HepG2 (cell line): ENCODE measurements around the gene SBK1. TPM values are rescaled to one million over a fixed set of nuclear protein-coding genes. Genes with fewer than 3 reads are reported as not detected.
A peak's percentile ranks its signal among the peaks of the same experiment; 100 is the strongest.

ENCODE experiments used
- KMT2B ChIP-seq: IDR thresholded peaks from 2 replicates; pipeline ENCODE4 v1.6.1; 2016; ENCODE audit warnings: missing genetic modification reagents, missing compliant biosample characterization
- PLRG1 ChIP-seq: fragments of 450-650 bp; conservative IDR thresholded peaks from 2 replicates; pipeline ENCODE4 v1.6.1; 2016
- RARG ChIP-seq: sonication (generic); formaldehyde crosslinking; IDR thresholded peaks from 2 replicates; pipeline ENCODE4 v1.4.0; 2020; ENCODE audit warnings: low read depth, mild to moderate bottlenecking, missing genetic modification reagents
- ZNF10 ChIP-seq: sonication (generic); formaldehyde crosslinking; IDR thresholded peaks from 2 replicates; pipeline ENCODE4 v1.4.0; 2020; ENCODE audit warnings: mild to moderate bottlenecking, low read depth, missing genetic modification reagents, borderline replicate concordance
- ZNF3 ChIP-seq: IDR thresholded peaks from 2 replicates; pipeline ENCODE4 v1.7.0; 2017; ENCODE audit warnings: inconsistent platforms
- ZNF766 ChIP-seq: sonication (generic); formaldehyde crosslinking; IDR thresholded peaks from 2 replicates; pipeline ENCODE4 v1.5.0; 2020; ENCODE audit warnings: missing genetic modification reagents, borderline replicate concordance
- ZSCAN30 ChIP-seq: sonication (generic); formaldehyde crosslinking; IDR thresholded peaks from 2 replicates; pipeline ENCODE4 v1.5.0; 2020; ENCODE audit warnings: mild to moderate bottlenecking, missing genetic modification reagents
- polyA plus RNA-seq, 8 experiments: library from polyadenylated mRNA; depleted of rRNA in 3 of 8; stranded (reverse) in 7 of 8; unstranded in 1 of 8; fragments of >200 nt; fragmentation: Illumina TruSeq in 4 of 8; extraction: Trizol in 4 of 8; gene quantifications; 2 replicates each; pipeline versions ENCODE4 v1.2.1 to v1.2.3, GENCODE V29; 2011 to 2016; ENCODE audit warnings: low read depth in 4 of 8, missing spikeins in 1 of 8, mixed read lengths in 1 of 8; ENCODE audit not compliant: insufficient read depth in 1 of 8
- total RNA-seq, 5 experiments: library from RNA; depleted of rRNA; stranded (reverse); fragments of >200 nt; fragmentation: Illumina TruSeq; extraction: Trizol; gene quantifications; 2 replicates each; pipeline ENCODE4 v1.2.3, GENCODE V29; 2016; ENCODE audit warnings: low read depth in 1 of 5
- TF ChIP-seq, protein P1 (sequence below): sonication (generic); formaldehyde crosslinking; conservative IDR thresholded peaks from 2 replicates; pipeline ENCODE4 v1.8.0; 2022; ENCODE audit warnings: low read depth, missing genetic modification reagents
- TF ChIP-seq, protein P2 (sequence below): sonication (generic); formaldehyde crosslinking; conservative IDR thresholded peaks from 2 replicates; pipeline ENCODE4 v1.4.0; 2020; ENCODE audit warnings: missing genetic modification reagents
- TF ChIP-seq, protein P3 (sequence below): sonication (generic); formaldehyde crosslinking; IDR thresholded peaks from 2 replicates; pipeline ENCODE4 v1.9.0; 2021; ENCODE audit warnings: missing genetic modification reagents, borderline replicate concordance
- TF ChIP-seq, protein P4 (sequence below): sonication (generic); formaldehyde crosslinking; conservative IDR thresholded peaks from 2 replicates; pipeline ENCODE4 v1.4.0; 2020; ENCODE audit warnings: mild to moderate bottlenecking, missing genetic modification reagents, moderate library complexity
- TF ChIP-seq, protein P5 (sequence below): sonication (generic); formaldehyde crosslinking; IDR thresholded peaks from 2 replicates; pipeline ENCODE4 v1.5.1; 2020; ENCODE audit warnings: missing genetic modification reagents, mild to moderate bottlenecking, borderline replicate concordance
- TF ChIP-seq, protein P6 (sequence below): sonication (generic); formaldehyde crosslinking; IDR thresholded peaks from 2 replicates; pipeline ENCODE4 v1.4.0; 2020; ENCODE audit warnings: missing genetic modification reagents
- TF ChIP-seq, protein P7 (sequence below): sonication (generic); formaldehyde crosslinking; IDR thresholded peaks from 2 replicates; pipeline ENCODE4 v1.4.0; 2020; ENCODE audit warnings: missing genetic modification reagents

Gene SBK1
- total and polyA plus RNA-seq, 2 of the 13 experiments (the other 11 are each of a cell fraction or from before 2014, with no cell fraction given), result 0.15 to 0.17 TPM

DNA sequence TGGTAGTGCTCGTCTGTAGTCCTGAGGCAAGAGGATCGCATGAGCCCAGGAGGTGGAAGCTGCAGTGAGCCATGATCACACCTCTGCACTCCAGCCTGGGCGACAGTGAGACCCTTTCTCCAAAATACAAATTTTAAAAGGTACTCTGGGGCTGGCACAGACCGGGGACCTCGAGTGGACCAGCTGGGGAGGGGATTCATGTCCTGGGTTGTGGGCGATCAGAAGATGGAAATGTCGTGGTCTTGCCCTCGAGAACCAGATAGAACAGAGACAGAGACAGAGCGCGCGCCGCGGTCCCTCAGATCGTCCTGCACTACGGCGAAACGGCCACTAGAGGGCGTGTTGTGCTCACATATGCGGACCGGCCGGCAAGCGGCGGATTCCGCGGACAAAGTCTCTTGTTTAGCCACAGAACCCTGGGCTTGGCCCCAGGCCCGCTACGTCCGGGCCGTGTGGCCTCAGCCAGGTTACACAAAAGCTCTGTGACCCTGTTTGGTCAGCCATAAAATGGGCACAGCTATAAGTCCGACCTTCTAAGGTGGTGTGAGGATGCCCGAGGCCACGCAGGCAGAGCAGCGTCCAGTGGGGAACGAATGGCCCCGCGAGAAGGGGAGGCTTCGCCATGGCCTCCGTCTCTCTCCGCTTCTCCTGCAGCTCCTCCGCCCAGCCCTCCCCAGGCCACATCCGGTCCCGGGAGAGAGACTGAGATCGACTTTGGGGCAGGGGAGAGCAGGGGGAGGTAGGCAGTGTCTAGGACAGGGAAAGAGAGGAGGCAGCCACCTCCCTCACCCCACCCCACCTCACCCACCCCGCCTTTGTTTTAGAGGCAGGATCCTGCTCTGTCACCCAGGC lies 14.6 kb upstream of the SBK1 start (continued):
- TF ChIP-seq, protein P1, sequence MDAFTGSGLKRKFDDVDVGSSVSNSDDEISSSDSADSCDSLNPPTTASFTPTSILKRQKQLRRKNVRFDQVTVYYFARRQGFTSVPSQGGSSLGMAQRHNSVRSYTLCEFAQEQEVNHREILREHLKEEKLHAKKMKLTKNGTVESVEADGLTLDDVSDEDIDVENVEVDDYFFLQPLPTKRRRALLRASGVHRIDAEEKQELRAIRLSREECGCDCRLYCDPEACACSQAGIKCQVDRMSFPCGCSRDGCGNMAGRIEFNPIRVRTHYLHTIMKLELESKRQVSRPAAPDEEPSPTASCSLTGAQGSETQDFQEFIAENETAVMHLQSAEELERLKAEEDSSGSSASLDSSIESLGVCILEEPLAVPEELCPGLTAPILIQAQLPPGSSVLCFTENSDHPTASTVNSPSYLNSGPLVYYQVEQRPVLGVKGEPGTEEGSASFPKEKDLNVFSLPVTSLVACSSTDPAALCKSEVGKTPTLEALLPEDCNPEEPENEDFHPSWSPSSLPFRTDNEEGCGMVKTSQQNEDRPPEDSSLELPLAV, result no peak
- no peak for TF ChIP-seq RARG (CRISPR knock-in tag)
- TF ChIP-seq, protein P2, sequence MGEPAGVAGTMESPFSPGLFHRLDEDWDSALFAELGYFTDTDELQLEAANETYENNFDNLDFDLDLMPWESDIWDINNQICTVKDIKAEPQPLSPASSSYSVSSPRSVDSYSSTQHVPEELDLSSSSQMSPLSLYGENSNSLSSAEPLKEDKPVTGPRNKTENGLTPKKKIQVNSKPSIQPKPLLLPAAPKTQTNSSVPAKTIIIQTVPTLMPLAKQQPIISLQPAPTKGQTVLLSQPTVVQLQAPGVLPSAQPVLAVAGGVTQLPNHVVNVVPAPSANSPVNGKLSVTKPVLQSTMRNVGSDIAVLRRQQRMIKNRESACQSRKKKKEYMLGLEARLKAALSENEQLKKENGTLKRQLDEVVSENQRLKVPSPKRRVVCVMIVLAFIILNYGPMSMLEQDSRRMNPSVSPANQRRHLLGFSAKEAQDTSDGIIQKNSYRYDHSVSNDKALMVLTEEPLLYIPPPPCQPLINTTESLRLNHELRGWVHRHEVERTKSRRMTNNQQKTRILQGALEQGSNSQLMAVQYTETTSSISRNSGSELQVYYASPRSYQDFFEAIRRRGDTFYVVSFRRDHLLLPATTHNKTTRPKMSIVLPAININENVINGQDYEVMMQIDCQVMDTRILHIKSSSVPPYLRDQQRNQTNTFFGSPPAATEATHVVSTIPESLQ (CRISPR knock-in tag), result no peak
- TF ChIP-seq, protein P3, sequence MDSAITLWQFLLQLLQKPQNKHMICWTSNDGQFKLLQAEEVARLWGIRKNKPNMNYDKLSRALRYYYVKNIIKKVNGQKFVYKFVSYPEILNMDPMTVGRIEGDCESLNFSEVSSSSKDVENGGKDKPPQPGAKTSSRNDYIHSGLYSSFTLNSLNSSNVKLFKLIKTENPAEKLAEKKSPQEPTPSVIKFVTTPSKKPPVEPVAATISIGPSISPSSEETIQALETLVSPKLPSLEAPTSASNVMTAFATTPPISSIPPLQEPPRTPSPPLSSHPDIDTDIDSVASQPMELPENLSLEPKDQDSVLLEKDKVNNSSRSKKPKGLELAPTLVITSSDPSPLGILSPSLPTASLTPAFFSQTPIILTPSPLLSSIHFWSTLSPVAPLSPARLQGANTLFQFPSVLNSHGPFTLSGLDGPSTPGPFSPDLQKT (CRISPR knock-in tag), result no peak
- TF ChIP-seq PLRG1, result no peak
- TF ChIP-seq, protein P4, sequence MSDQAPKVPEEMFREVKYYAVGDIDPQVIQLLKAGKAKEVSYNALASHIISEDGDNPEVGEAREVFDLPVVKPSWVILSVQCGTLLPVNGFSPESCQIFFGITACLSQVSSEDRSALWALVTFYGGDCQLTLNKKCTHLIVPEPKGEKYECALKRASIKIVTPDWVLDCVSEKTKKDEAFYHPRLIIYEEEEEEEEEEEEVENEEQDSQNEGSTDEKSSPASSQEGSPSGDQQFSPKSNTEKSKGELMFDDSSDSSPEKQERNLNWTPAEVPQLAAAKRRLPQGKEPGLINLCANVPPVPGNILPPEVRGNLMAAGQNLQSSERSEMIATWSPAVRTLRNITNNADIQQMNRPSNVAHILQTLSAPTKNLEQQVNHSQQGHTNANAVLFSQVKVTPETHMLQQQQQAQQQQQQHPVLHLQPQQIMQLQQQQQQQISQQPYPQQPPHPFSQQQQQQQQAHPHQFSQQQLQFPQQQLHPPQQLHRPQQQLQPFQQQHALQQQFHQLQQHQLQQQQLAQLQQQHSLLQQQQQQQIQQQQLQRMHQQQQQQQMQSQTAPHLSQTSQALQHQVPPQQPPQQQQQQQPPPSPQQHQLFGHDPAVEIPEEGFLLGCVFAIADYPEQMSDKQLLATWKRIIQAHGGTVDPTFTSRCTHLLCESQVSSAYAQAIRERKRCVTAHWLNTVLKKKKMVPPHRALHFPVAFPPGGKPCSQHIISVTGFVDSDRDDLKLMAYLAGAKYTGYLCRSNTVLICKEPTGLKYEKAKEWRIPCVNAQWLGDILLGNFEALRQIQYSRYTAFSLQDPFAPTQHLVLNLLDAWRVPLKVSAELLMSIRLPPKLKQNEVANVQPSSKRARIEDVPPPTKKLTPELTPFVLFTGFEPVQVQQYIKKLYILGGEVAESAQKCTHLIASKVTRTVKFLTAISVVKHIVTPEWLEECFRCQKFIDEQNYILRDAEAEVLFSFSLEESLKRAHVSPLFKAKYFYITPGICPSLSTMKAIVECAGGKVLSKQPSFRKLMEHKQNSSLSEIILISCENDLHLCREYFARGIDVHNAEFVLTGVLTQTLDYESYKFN, result no peak
- peak; percentile 48; the same call in 1 of the 2 replicates for TF ChIP-seq ZNF766 (CRISPR knock-in tag)
- TF ChIP-seq, protein P5, sequence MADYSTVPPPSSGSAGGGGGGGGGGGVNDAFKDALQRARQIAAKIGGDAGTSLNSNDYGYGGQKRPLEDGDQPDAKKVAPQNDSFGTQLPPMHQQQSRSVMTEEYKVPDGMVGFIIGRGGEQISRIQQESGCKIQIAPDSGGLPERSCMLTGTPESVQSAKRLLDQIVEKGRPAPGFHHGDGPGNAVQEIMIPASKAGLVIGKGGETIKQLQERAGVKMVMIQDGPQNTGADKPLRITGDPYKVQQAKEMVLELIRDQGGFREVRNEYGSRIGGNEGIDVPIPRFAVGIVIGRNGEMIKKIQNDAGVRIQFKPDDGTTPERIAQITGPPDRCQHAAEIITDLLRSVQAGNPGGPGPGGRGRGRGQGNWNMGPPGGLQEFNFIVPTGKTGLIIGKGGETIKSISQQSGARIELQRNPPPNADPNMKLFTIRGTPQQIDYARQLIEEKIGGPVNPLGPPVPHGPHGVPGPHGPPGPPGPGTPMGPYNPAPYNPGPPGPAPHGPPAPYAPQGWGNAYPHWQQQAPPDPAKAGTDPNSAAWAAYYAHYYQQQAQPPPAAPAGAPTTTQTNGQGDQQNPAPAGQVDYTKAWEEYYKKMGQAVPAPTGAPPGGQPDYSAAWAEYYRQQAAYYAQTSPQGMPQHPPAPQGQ (CRISPR knock-in tag), result no peak
- TF ChIP-seq, protein P6, sequence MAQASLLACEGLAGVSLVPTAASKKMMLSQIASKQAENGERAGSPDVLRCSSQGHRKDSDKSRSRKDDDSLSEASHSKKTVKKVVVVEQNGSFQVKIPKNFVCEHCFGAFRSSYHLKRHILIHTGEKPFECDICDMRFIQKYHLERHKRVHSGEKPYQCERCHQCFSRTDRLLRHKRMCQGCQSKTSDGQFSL (CRISPR knock-in tag), result no peak
- no peak for TF ChIP-seq ZNF10 (CRISPR knock-in tag)
- TF ChIP-seq ZNF3, result no peak
- peak; percentile 48; the same call in 1 of the 2 replicates for TF ChIP-seq KMT2B (CRISPR knock-in tag)
- TF ChIP-seq, protein P7, sequence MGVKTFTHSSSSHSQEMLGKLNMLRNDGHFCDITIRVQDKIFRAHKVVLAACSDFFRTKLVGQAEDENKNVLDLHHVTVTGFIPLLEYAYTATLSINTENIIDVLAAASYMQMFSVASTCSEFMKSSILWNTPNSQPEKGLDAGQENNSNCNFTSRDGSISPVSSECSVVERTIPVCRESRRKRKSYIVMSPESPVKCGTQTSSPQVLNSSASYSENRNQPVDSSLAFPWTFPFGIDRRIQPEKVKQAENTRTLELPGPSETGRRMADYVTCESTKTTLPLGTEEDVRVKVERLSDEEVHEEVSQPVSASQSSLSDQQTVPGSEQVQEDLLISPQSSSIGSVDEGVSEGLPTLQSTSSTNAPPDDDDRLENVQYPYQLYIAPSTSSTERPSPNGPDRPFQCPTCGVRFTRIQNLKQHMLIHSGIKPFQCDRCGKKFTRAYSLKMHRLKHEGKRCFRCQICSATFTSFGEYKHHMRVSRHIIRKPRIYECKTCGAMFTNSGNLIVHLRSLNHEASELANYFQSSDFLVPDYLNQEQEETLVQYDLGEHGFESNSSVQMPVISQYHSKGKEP (CRISPR knock-in tag), result no peak
- no peak for TF ChIP-seq ZSCAN30
